Activated T-cell treated with anti-CD3 and anti-CD28 coated beads, Interleukin-2, amount 50 U/mL, for 4 hours (primary cell): ENCODE results near the gene ZNF385B. TPM values are rescaled to one million over a fixed set of nuclear protein-coding genes. Genes with fewer than 3 reads are reported as not detected.

Experiments
- ATAC-seq, 2 donors: fragments of 200-7000 bp; cut with Tn5 transposase; one replicate each; pipeline ENCODE4 v1.10.0; 2021
- DNase-seq: peaks from one replicate; pipeline ENCODE4 v3.0.0-alpha.2; 2020
- H3K27me3 Mint-ChIP-seq: one replicate; pipeline ENCODE4 v1.8.0; 2021; ENCODE audit warnings: low read depth, mixed read lengths
- H3K36me3 Mint-ChIP-seq: one replicate; pipeline ENCODE4 v1.8.0; 2022; ENCODE audit warnings: mixed read lengths; ENCODE audit not compliant: insufficient read depth
- H3K4me1 Mint-ChIP-seq: one replicate; pipeline ENCODE4 v1.8.0; 2021; ENCODE audit warnings: low read depth, mixed read lengths
- H3K4me3 Mint-ChIP-seq: one replicate; pipeline ENCODE4 v1.8.0; 2021; ENCODE audit warnings: mild to moderate bottlenecking, moderate library complexity, mixed read lengths
- H3K9me3 Mint-ChIP-seq: one replicate; pipeline ENCODE4 v1.8.0; 2021; ENCODE audit warnings: mixed read lengths
- total RNA-seq, 3 donors: library from RNA; stranded (reverse); gene quantifications; one replicate each; pipeline ENCODE4 v1.2.1, GENCODE V29; 2021

ZNF385B gene
- total RNA-seq, 3 donors from 2014 or later = 0.08 TPM; not detected in 2

DNA sequence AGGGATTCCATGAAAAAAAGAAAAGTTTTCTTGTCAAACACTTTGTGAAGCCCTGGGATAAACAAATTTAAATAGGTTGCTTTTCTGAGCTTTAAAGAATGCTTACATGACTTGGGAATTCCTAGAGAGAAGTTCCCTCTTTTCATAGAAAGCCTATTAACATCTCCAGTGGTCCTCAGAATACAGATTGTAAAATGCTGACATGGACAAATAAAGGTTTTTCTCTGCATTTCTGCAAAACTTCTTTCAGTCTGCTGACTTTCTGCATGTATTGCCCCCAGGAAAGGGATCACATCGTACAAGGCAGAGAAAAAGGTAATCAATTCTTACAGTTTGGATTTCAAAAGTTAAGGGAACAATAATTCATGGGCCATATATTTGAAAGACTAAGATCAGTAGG lies 20.6 kb downstream of the ZNF385B start:
- H3K4me1 Mint-ChIP-seq = no peaks in the 10 kb centered on the region
- H3K4me3 Mint-ChIP-seq = no peak overlapping the region
- H3K9me3 Mint-ChIP-seq = no peaks in the 10 kb centered on the region
- DNase-seq (no peak), ATAC-seq (no peak)
- H3K27me3 Mint-ChIP-seq = no peaks in the 10 kb centered on the region
- H3K36me3 Mint-ChIP-seq = no peaks in the 10 kb centered on the region

DNA sequence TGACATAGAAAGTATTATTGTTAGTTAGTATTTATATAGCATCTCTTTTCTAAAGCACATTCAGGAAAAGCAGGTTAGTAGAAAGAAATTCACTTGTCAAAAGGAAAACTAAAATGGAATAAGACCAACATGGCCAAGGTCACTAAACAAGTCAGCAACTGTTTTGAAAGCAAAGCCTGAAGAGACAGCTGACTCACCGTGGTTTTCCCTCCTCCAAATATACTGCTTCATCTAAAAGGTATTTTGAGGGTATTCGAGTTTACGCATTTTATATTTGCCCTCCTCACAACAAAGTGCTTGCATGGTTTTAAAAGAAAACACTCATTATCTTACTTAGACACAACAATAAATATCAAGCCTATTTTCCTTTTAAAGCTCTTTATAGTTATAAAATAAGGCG lies 24.0 kb downstream of the ZNF385B start:
- no peaks in the 10 kb centered on the region for H3K9me3 Mint-ChIP-seq
- H3K27me3 Mint-ChIP-seq = no peaks in the 10 kb centered on the region
- no peaks in the 10 kb centered on the region for H3K36me3 Mint-ChIP-seq
- H3K4me3 Mint-ChIP-seq = no peak overlapping the region
- no peaks in the 10 kb centered on the region for H3K4me1 Mint-ChIP-seq
- DNase-seq (no peak), ATAC-seq (no peak)

- Mint-ChIP-seq H3K4me3 (no peak overlapping the region), H3K9me3 (no peaks in the 10 kb centered on the region), H3K27me3 (peaks cover 3% of the 10 kb centered on the region), H3K4me1 (no peaks in the 10 kb centered on the region), H3K36me3 (no peaks in the 10 kb centered on the region)
- DNase-seq (no peak), ATAC-seq (no peak)
These were observed 31.2 kb downstream of the ZNF385B start for GRCh38 chr2:179830043-179830787.

DNA sequence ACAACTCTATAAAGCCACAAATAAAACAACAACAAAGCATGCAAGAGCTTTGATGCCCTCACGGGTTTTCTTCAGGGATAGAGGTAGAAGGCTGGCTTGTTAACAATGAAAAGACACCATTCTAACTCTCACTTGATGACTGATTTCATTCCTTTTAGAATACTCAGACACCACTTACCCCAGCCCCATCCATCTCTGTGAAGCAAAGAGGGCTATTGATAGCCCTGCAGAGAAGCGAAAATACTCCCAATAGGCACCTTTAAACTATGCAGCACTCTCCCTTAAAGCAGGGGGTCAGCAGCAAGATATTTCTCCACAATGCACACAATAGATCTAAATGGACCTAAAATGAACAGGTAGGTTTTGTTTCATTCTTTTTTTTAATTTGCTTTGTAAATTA lies 35.1 kb downstream of the ZNF385B start:
- DNase-seq = no peak
- Mint-ChIP-seq H3K27me3 (peaks cover 4% of the 10 kb centered on the region), H3K36me3 (no peaks in the 10 kb centered on the region), H3K9me3 (no peaks in the 10 kb centered on the region), H3K4me1 (no peaks in the 10 kb centered on the region), H3K4me3 (no peak overlapping the region)
- ATAC-seq = no peak

DNA sequence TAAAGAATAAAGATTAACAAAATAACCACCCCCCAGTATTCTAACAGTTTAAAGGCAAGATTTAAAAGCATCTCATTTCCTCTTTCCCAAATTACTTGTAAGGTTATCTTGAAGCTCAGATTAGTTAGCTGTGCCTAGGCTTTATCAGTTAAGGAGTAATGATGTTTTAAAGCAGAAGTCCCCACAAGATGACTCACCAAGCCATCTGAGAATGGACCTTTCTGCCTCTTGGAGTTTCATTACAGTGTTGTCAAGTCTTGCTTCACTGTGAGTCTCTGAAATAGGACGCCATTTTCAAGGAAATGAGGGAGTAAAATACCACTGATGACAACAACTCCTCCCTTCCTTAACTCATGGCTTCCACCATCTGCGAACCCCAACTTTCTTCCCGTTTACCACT lies 35.9 kb downstream of the ZNF385B start:
- H3K4me1 Mint-ChIP-seq = no peaks in the 10 kb centered on the region
- no peak overlapping the region for H3K4me3 Mint-ChIP-seq
- no peak for DNase-seq
- ATAC-seq = no peak
- peaks cover 4% of the 10 kb centered on the region for H3K27me3 Mint-ChIP-seq
- H3K36me3 Mint-ChIP-seq = no peaks in the 10 kb centered on the region
- no peaks in the 10 kb centered on the region for H3K9me3 Mint-ChIP-seq

- Mint-ChIP-seq H3K4me1 (no peaks in the 10 kb centered on the region), H3K9me3 (no peaks in the 10 kb centered on the region), H3K27me3 (peaks cover 4% of the 10 kb centered on the region), H3K4me3 (no peak overlapping the region), H3K36me3 (no peaks in the 10 kb centered on the region)
- ATAC-seq = no peak
- no peak for DNase-seq
These were observed 36.5 kb downstream of the ZNF385B start for GRCh38 chr2:179824961-179825360.

DNA sequence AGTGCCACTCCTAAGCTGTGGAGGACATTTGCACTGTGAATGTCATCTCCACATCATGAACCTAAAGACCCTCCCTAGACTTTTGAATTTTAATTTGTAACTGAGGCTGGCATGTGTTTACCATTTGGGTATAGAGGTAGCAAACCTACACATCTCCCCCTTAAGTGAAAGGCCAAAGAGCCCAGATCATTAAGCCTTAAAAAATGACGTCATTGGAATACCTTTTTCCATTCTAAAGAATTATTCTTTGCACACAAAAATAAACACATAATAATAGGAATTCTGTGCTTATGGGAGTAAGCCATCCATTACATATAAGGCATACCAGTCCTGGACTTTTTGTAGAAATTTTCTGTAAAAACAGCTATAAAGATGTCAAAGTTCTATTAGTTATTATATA lies 38.9 kb downstream of the ZNF385B start:
- no peaks in the 10 kb centered on the region for H3K9me3 Mint-ChIP-seq
- H3K4me1 Mint-ChIP-seq = no peaks in the 10 kb centered on the region
- no peak overlapping the region for H3K4me3 Mint-ChIP-seq
- no peaks in the 10 kb centered on the region for H3K36me3 Mint-ChIP-seq
- H3K27me3 Mint-ChIP-seq = peaks cover 4% of the 10 kb centered on the region
- no peak for ATAC-seq
- no peak for DNase-seq

- Mint-ChIP-seq H3K4me3 (no peak overlapping the region), H3K27me3 (peaks cover under 1% of the 10 kb centered on the region), H3K9me3 (no peaks in the 10 kb centered on the region), H3K36me3 (no peaks in the 10 kb centered on the region), H3K4me1 (no peaks in the 10 kb centered on the region)
- no peak for ATAC-seq
- DNase-seq = no peak
These were observed 42.9 kb downstream of the ZNF385B start for GRCh38 chr2:179818546-179818945.

GRCh38 chr2:179817181-179817841 lies 44.1 kb downstream of the ZNF385B start:
- ATAC-seq (no peak), DNase-seq (no peak)
- Mint-ChIP-seq H3K9me3 (no peaks in the 10 kb centered on the region), H3K36me3 (no peaks in the 10 kb centered on the region), H3K27me3 (no peaks in the 10 kb centered on the region), H3K4me1 (no peaks in the 10 kb centered on the region), H3K4me3 (no peak overlapping the region)

- no peaks in the 10 kb centered on the region for H3K27me3 Mint-ChIP-seq
- H3K36me3 Mint-ChIP-seq = no peaks in the 10 kb centered on the region
- no peak for ATAC-seq
- no peaks in the 10 kb centered on the region for H3K4me1 Mint-ChIP-seq
- no peak overlapping the region for H3K4me3 Mint-ChIP-seq
- no peaks in the 10 kb centered on the region for H3K9me3 Mint-ChIP-seq
- DNase-seq = no peak
These were observed 47.4 kb downstream of the ZNF385B start for GRCh38 chr2:179814050-179814449.

GRCh38 chr2:179812501-179812900 lies 48.9 kb downstream of the ZNF385B start:
- no peaks in the 10 kb centered on the region for H3K36me3 Mint-ChIP-seq
- ATAC-seq (no peak), DNase-seq (no peak)
- H3K4me1 Mint-ChIP-seq = no peaks in the 10 kb centered on the region
- no peaks in the 10 kb centered on the region for H3K27me3 Mint-ChIP-seq
- H3K9me3 Mint-ChIP-seq = no peaks in the 10 kb centered on the region
- no peak overlapping the region for H3K4me3 Mint-ChIP-seq

DNA sequence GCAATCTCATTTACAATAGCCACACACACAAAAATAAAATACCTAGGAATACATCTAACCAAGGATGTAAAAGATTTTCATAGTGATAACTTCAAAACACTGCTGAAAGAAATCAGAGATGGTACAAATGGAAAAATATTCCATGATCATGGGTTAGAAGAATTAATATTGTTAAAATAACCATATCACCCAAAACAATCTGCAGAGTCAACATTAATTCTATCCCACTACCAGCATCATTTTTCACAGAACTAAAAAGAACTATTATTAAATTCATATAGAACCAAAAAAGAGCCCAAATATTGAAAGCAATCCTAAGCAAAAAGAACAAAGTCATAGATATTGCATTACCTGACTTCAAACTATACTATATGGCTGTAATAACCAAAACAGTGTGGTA lies 50.4 kb downstream of the ZNF385B start:
- Mint-ChIP-seq H3K4me1 (no peaks in the 10 kb centered on the region), H3K4me3 (no peak overlapping the region)
- ATAC-seq = no peak

GRCh38 chr2:179809606-179810005 lies 51.8 kb downstream of the ZNF385B start:
- DNase-seq (no peak), ATAC-seq (no peak)
- no peaks in the 10 kb centered on the region for H3K36me3 Mint-ChIP-seq
- H3K4me1 Mint-ChIP-seq = no peaks in the 10 kb centered on the region
- no peak overlapping the region for H3K4me3 Mint-ChIP-seq
- H3K27me3 Mint-ChIP-seq = peaks cover 5% of the 10 kb centered on the region
- H3K9me3 Mint-ChIP-seq = no peaks in the 10 kb centered on the region

More for the DNA sequence above, 50.4 kb downstream of the ZNF385B start:
- Mint-ChIP-seq H3K27me3 (peaks cover 2% of the 10 kb centered on the region), H3K9me3 (no peaks in the 10 kb centered on the region), H3K36me3 (no peaks in the 10 kb centered on the region)
- DNase-seq = no peak

GRCh38 chr2:179805001-179805400 lies 56.4 kb downstream of the ZNF385B start:
- peaks cover 5% of the 10 kb centered on the region for H3K27me3 Mint-ChIP-seq
- no peak for ATAC-seq
- no peaks in the 10 kb centered on the region for H3K4me1 Mint-ChIP-seq

GRCh38 chr2:179804206-179804605 lies 57.2 kb downstream of the ZNF385B start:
- Mint-ChIP-seq H3K4me1 (no peaks in the 10 kb centered on the region), H3K36me3 (no peaks in the 10 kb centered on the region), H3K9me3 (no peaks in the 10 kb centered on the region), H3K27me3 (peaks cover 5% of the 10 kb centered on the region), H3K4me3 (no peak overlapping the region)
- DNase-seq (no peak), ATAC-seq (no peak)

More at GRCh38 chr2:179805001-179805400, 56.4 kb downstream of the ZNF385B start:
- Mint-ChIP-seq H3K4me3 (no peak overlapping the region), H3K36me3 (no peaks in the 10 kb centered on the region), H3K9me3 (no peaks in the 10 kb centered on the region)
- no peak for DNase-seq
